ENCODE measurements around the gene HMCN2.

- TF ChIP-seq POLR2A (IDR thresholded peaks at IDR 0.05) (no peak), CTCF (IDR thresholded peaks at IDR 0.05) (no peak), EP300 (IDR thresholded peaks at IDR 0.05) (no peak)
Observed at GRCh38 chr9:130429381-130429780, 163.8 kb downstream of the HMCN2 start.

Measured in ovary (tissue), 3 donors.